Posterior vena cava (tissue), 2 donors: ENCODE results near the gene RUNX2. TPM values are rescaled to one million over a fixed set of nuclear protein-coding genes. Genes with fewer than 3 reads are reported as not detected.
A peak's percentile ranks its signal among the peaks of the same experiment; 100 is the strongest.
"Not testable (repeated sequence)": the region's sequence is repeated elsewhere in the genome, so short reads cannot be mapped to it uniquely, and the experiment has no call there.

Experiments used
- DNase-seq: peaks from one replicate; pipeline ENCODE4 v3.0.0-alpha.2; 2020; ENCODE audit warnings: low spot score
- intact Hi-C, 2 donors: fragments of 100-400 bp; cut with DNase I; formaldehyde crosslinking; loops; one replicate each; pipeline versions ENCODE4 v1.14.1 to v1.14.2; 2022 to 2023
- total RNA-seq, 2 donors: library from RNA; stranded (reverse); fragmentation: NEBNext Ultra II Directional; extraction: Animal tissue kit (Norgen Biotek cat#: 25700); gene quantifications; one replicate each; pipeline ENCODE4 v1.2.1, GENCODE V29; 2021
- donor health status: DM: yes; HTN: yes; CAD: no.
- donor health status: DM: yes; HTN: yes; CAD: no.

Gene RUNX2
- total RNA-seq, 2 donors from 2014 or later, result 0.83 to 1.00 TPM

GRCh38 chr6:45663251-45664221 is 335.4 kb downstream of the RUNX2 start:
- intact Hi-C loops, result loop anchor here in 1 of 2 donors (5.0 kb wide), 1 partner anchor 691 kb away; no protein-coding TSS in a partner anchor

GRCh38 chr6:45664707-45665106 is 336.6 kb downstream of the RUNX2 start:
- intact Hi-C loops, result loop anchor here in 1 of 2 donors (5.0 kb wide), 1 partner anchor 692 kb away; no protein-coding TSS in a partner anchor
- DNase-seq, result no peak

More at GRCh38 chr6:45663251-45664221, 335.4 kb downstream of the RUNX2 start:
- peak; percentile 85 for DNase-seq

GRCh38 chr6:45665859-45666258 is 337.7 kb downstream of the RUNX2 start:
- DNase-seq, result no peak
- intact Hi-C loops, result no loop called here

- intact Hi-C loops, result no loop called here
- no peak for DNase-seq
These were observed 338.7 kb downstream of the RUNX2 start for GRCh38 chr6:45666846-45667245.

GRCh38 chr6:45667300-45667699 is 339.2 kb downstream of the RUNX2 start:
- intact Hi-C loops, result no loop called here
- DNase-seq, result no peak

GRCh38 chr6:45667766-45668165 is 339.6 kb downstream of the RUNX2 start:
- DNase-seq, result no peak

GRCh38 chr6:45668705-45669104 is 340.6 kb downstream of the RUNX2 start:
- intact Hi-C loops, result no loop called here
- DNase-seq, result no peak

More at GRCh38 chr6:45667766-45668165, 339.6 kb downstream of the RUNX2 start:
- intact Hi-C loops, result no loop called here

- intact Hi-C loops, DNase-seq: not testable (repeated sequence)
These were observed 345.0 kb downstream of the RUNX2 start for GRCh38 chr6:45673167-45673566.

- DNase-seq, intact Hi-C loops: not testable (repeated sequence)
These were observed 347.0 kb downstream of the RUNX2 start for GRCh38 chr6:45675166-45675565.

GRCh38 chr6:45675634-45676033 is 347.5 kb downstream of the RUNX2 start:
- intact Hi-C loops, result no loop called here

GRCh38 chr6:45676380-45676779 is 348.2 kb downstream of the RUNX2 start:
- no peak for DNase-seq
- intact Hi-C loops, result no loop called here

More at GRCh38 chr6:45675634-45676033, 347.5 kb downstream of the RUNX2 start:
- no peak for DNase-seq

- intact Hi-C loops, result no loop called here
- no peak for DNase-seq
These were observed 349.5 kb downstream of the RUNX2 start for GRCh38 chr6:45677381-45678284.

GRCh38 chr6:45678285-45678607 is 350.1 kb downstream of the RUNX2 start:
- intact Hi-C loops, result no loop called here
- DNase-seq, result no peak

- no peak for DNase-seq
These were observed 351.0 kb downstream of the RUNX2 start for GRCh38 chr6:45679163-45679562.

GRCh38 chr6:45679631-45680030 is 351.5 kb downstream of the RUNX2 start:
- intact Hi-C loops, result no loop called here
- DNase-seq, result no peak

More at GRCh38 chr6:45679163-45679562, 351.0 kb downstream of the RUNX2 start:
- intact Hi-C loops, result no loop called here

GRCh38 chr6:45681860-45682511 is 353.9 kb downstream of the RUNX2 start:
- intact Hi-C loops, result no loop called here
- DNase-seq, result no peak

GRCh38 chr6:45684476-45684875 is 356.3 kb downstream of the RUNX2 start:
- intact Hi-C loops, result no loop called here
- DNase-seq, result no peak

GRCh38 chr6:45685076-45685475 is 356.9 kb downstream of the RUNX2 start:
- intact Hi-C loops, result no loop called here
- no peak for DNase-seq

GRCh38 chr6:45686841-45687569 is 358.9 kb downstream of the RUNX2 start:
- intact Hi-C loops, result no loop called here
- no peak for DNase-seq
